Caco-2 (cell line): ENCODE results near the gene PTGES3L. TPM values are rescaled to one million over a fixed set of nuclear protein-coding genes. Genes with fewer than 3 reads are reported as not detected.
A peak's percentile ranks its signal among the peaks of the same experiment; 100 is the strongest.

Experiments
- BruUV-seq: library from RNA; stranded (reverse); fragments of 400-500 nt; replicated peaks from 2 replicates; lab custom pipeline; 2021; lab: Mats Ljungman, UMichigan
- CTCF ChIA-PET: fragments of 300-600 bp; sonication (Branson Sonifier 250); formaldehyde crosslinking; loops from one replicate; lab custom pipeline; 2022; ENCODE audit warnings: antibody characterized with exemption; lab: Charles Lee
- POLR2A ChIA-PET: fragments of 300-600 bp; sonication (Branson Sonifier 250); formaldehyde crosslinking; loops from one replicate; lab custom pipeline; 2022; ENCODE audit warnings: antibody characterized with exemption; lab: Charles Lee
- DNase-seq, 2 experiments: peaks; one replicate each; pipeline versions ENCODE4 v3.0.0 to v3.0.0-alpha.2; 2020 to 2022
- H3K27me3 ChIP-seq: replicated peaks from 2 replicates; pipeline ENCODE4 v1.6.0; 2011; ENCODE audit warnings: low read length; ENCODE audit not compliant: control insufficient read depth, insufficient read depth
- H3K36me3 ChIP-seq: 2 replicates; pipeline ENCODE4 v1.5.1; 2011; ENCODE audit warnings: low read length; ENCODE audit not compliant: control insufficient read depth, insufficient read depth
- H3K4me1 ChIP-seq: fragments of 250-450 bp; sonication (Bioruptor Pico); 2 replicates; pipeline ENCODE4 v1.5.1; 2020; ENCODE audit warnings: mild to moderate bottlenecking
- H3K4me3 ChIP-seq: 2 replicates; pipeline ENCODE4 v1.5.1; 2011; ENCODE audit warnings: low read depth, mild to moderate bottlenecking, control low read depth, low read length
- H3K9me3 ChIP-seq: fragments of 250-450 bp; sonication (Bioruptor Pico); 2 replicates; pipeline ENCODE4 v1.5.1; 2020; ENCODE audit warnings: mild to moderate bottlenecking, moderate library complexity
- H3K27ac Mint-ChIP-seq: one replicate; pipeline ENCODE4 v1.8.0; 2022; ENCODE audit warnings: mixed read lengths; ENCODE audit not compliant: unreplicated experiment
- H3K27me3 Mint-ChIP-seq: one replicate; pipeline ENCODE4 v1.8.0; 2022; ENCODE audit warnings: mixed read lengths; ENCODE audit not compliant: insufficient read depth, unreplicated experiment
- H3K36me3 Mint-ChIP-seq: one replicate; pipeline ENCODE4 v1.8.0; 2022; ENCODE audit warnings: mild to moderate bottlenecking, mixed read lengths; ENCODE audit not compliant: insufficient read depth, unreplicated experiment
- H3K4me1 Mint-ChIP-seq: one replicate; pipeline ENCODE4 v1.8.0; 2022; ENCODE audit warnings: low read depth, mixed read lengths; ENCODE audit not compliant: unreplicated experiment
- H3K4me3 Mint-ChIP-seq: one replicate; pipeline ENCODE4 v1.8.0; 2022; ENCODE audit warnings: mild to moderate bottlenecking, moderate library complexity, mixed read lengths; ENCODE audit not compliant: unreplicated experiment
- H3K9me3 Mint-ChIP-seq: one replicate; pipeline ENCODE4 v1.8.0; 2022; ENCODE audit warnings: mixed read lengths; ENCODE audit not compliant: unreplicated experiment
- intact Hi-C: fragments of 100-400 bp; cut with micrococcal nuclease; formaldehyde crosslinking; loops from one replicate; pipeline ENCODE4 v1.10.0; 2022; ENCODE audit not compliant: unreplicated experiment
- total RNA-seq: library from RNA; stranded (reverse); gene quantifications from 2 replicates; pipeline ENCODE4 v1.2.3, GENCODE V29; 2022
- TF ChIP-seq, protein P1 (sequence below), 2 experiments: fragments of 200-600 bp in 1 of 2; IDR thresholded peaks; 1 replicate in 1 of 2; 2 replicates in 1 of 2; pipeline versions ENCODE4 v1.5.1 to v1.8.0; 2011 to 2022; ENCODE audit warnings: antibody characterized with exemption in 1 of 2, control low read depth in 1 of 2, inconsistent platforms in 1 of 2, low read depth in 1 of 2, low read length in 1 of 2, mild to moderate bottlenecking in 1 of 2, moderate library complexity in 1 of 2; ENCODE audit not compliant: insufficient read depth in 1 of 2, severe bottlenecking in 1 of 2, unreplicated experiment in 1 of 2

Gene PTGES3L
- total RNA-seq, 1 experiment from 2014 or later = 1.2 TPM

- intact Hi-C loops = loop anchor here (5.0 kb wide), 1 partner anchor 297 kb away; no protein-coding TSS in a partner anchor
- CTCF ChIA-PET = no interaction called here
- Histone ChIP-seq H3K4me3 (no peak overlapping the region), H3K36me3 (no peaks in the 10 kb centered on the region; the same call in none of the 2 replicates), H3K4me1 (peaks cover 9% of the 10 kb centered on the region; the same call in 1 of the 2 replicates), H3K27me3 (no peaks in the 10 kb centered on the region), H3K9me3 (no peaks in the 10 kb centered on the region)
- Mint-ChIP-seq H3K4me1 (peaks cover 8% of the 10 kb centered on the region), H3K36me3 (peaks cover 25% of the 10 kb centered on the region), H3K27me3 (no peaks in the 10 kb centered on the region), H3K4me3 (peak overlapping the region; percentile 98), H3K27ac (peak overlapping the region; percentile 93), H3K9me3 (no peaks in the 10 kb centered on the region)
- POLR2A ChIA-PET = interaction anchor here (2.5 kb wide), 1 partner anchor 22 kb away, joined by 24 read pairs; the partner anchor contains the start of gene RPL27
- TF ChIP-seq, protein P1, sequence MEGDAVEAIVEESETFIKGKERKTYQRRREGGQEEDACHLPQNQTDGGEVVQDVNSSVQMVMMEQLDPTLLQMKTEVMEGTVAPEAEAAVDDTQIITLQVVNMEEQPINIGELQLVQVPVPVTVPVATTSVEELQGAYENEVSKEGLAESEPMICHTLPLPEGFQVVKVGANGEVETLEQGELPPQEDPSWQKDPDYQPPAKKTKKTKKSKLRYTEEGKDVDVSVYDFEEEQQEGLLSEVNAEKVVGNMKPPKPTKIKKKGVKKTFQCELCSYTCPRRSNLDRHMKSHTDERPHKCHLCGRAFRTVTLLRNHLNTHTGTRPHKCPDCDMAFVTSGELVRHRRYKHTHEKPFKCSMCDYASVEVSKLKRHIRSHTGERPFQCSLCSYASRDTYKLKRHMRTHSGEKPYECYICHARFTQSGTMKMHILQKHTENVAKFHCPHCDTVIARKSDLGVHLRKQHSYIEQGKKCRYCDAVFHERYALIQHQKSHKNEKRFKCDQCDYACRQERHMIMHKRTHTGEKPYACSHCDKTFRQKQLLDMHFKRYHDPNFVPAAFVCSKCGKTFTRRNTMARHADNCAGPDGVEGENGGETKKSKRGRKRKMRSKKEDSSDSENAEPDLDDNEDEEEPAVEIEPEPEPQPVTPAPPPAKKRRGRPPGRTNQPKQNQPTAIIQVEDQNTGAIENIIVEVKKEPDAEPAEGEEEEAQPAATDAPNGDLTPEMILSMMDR (IDR thresholded peaks at IDR 0.05; ENCODE audit: insufficient read depth in 1 of 2, low read depth in 1 of 2, low read length in 1 of 2, severe bottlenecking in 1 of 2, unreplicated experiment in 1 of 2) = no peak
- no peak for DNase-seq
- BruUV-seq = no TSS peak
These were observed 40.2 kb upstream of the PTGES3L start for GRCh38 chr17:43020030-43020621.

GRCh38 chr17:43019418-43019817 is 39.5 kb upstream of the PTGES3L start:
- TF ChIP-seq, protein P1 (IDR thresholded peaks at IDR 0.05; ENCODE audit: insufficient read depth in 1 of 2, low read depth in 1 of 2, low read length in 1 of 2, severe bottlenecking in 1 of 2, unreplicated experiment in 1 of 2) = no peak
- no peaks in the 10 kb centered on the region for H3K27me3 Mint-ChIP-seq
- no TSS peak for BruUV-seq
- intact Hi-C loops = no loop called here
- no peak for DNase-seq
- Histone ChIP-seq H3K9me3 (no peaks in the 10 kb centered on the region), H3K27me3 (no peaks in the 10 kb centered on the region), H3K36me3 (no peaks in the 10 kb centered on the region; the same call in none of the 2 replicates), H3K4me3 (no peak overlapping the region), H3K4me1 (peaks cover 9% of the 10 kb centered on the region; the same call in 1 of the 2 replicates)
- POLR2A ChIA-PET = interaction anchor here (1.0 kb wide), 1 partner anchor 21 kb away, joined by 6 read pairs; the partner anchor contains the start of gene RPL27
- CTCF ChIA-PET = no interaction called here
- H3K9me3 Mint-ChIP-seq = no peaks in the 10 kb centered on the region
- peaks cover 8% of the 10 kb centered on the region for H3K4me1 Mint-ChIP-seq
- peak overlapping the region; percentile 98 for H3K4me3 Mint-ChIP-seq
- peaks cover 29% of the 10 kb centered on the region for H3K36me3 Mint-ChIP-seq
- H3K27ac Mint-ChIP-seq = peak overlapping the region; percentile 93

GRCh38 chr17:43018932-43019331 is 39.1 kb upstream of the PTGES3L start:
- ChIA-PET POLR2A (interaction anchor here (1.0 kb wide), 1 partner anchor 21 kb away, joined by 6 read pairs; the partner anchor contains the start of gene RPL27), CTCF (no interaction called here)
- Mint-ChIP-seq H3K36me3 (peaks cover 29% of the 10 kb centered on the region), H3K4me3 (peak overlapping the region; percentile 98), H3K27ac (no peak overlapping the region), H3K27me3 (no peaks in the 10 kb centered on the region), H3K9me3 (no peaks in the 10 kb centered on the region), H3K4me1 (peaks cover 8% of the 10 kb centered on the region)
- no peaks in the 10 kb centered on the region for H3K9me3 ChIP-seq
- no TSS peak for BruUV-seq
- no peaks in the 10 kb centered on the region for H3K27me3 ChIP-seq
- intact Hi-C loops = no loop called here
- peaks cover 9% of the 10 kb centered on the region; the same call in 1 of the 2 replicates for H3K4me1 ChIP-seq
- DNase-seq = no peak
- no peaks in the 10 kb centered on the region; the same call in none of the 2 replicates for H3K36me3 ChIP-seq
- H3K4me3 ChIP-seq = no peak overlapping the region
- TF ChIP-seq, protein P1 (IDR thresholded peaks at IDR 0.05; ENCODE audit: insufficient read depth in 1 of 2, low read depth in 1 of 2, low read length in 1 of 2, severe bottlenecking in 1 of 2, unreplicated experiment in 1 of 2) = no peak
